Gastroesophageal sphincter (tissue), 3 donors: ENCODE results near the gene TEKT2.

ENCODE experiments used
- EP300 ChIP-seq: sonication (generic); formaldehyde crosslinking; IDR thresholded peaks from one replicate; pipeline ENCODE4 v1.6.1; 2017; ENCODE audit warnings: antibody characterized with exemption, mild to moderate bottlenecking
- POLR2A ChIP-seq, 2 donors: fragments of 450-650 bp; IDR thresholded peaks; one replicate each; pipeline ENCODE4 v1.6.1; 2017; ENCODE audit warnings: antibody characterized with exemption in 2 of 2, mild to moderate bottlenecking in 2 of 2, moderate library complexity in 1 of 2
- TF ChIP-seq, protein P1 (sequence below), 4 experiments: fragments of 200-600 bp in 2 of 4; fragments of 450-650 bp in 2 of 4; sonication (generic) in 1 of 4; IDR thresholded peaks; one replicate each; pipeline ENCODE4 v1.5.1; 2017 to 2019; ENCODE audit warnings: antibody characterized with exemption in 4 of 4, mild to moderate bottlenecking in 2 of 4, moderate library complexity in 2 of 4

DNA sequence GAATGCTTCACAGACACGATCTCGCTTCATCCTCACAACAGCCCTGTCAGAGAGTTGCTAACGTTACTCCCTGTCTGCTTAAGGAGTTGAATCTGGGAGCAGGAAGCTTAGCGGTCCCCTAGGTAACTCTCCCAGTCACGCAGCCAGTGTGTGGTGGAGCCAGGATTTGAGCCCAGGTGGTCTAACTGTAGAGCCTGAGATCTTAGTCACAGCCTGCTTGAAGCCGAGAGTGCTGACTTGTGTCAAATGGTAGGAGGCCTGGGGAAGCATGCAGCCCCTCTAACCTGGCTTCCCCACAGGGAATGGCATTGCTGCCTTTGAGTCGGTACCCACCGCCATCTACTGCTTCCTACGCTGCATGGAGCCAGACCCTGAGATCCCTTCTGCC lies 8.9 kb downstream of the TEKT2 start:
- TF ChIP-seq, protein P1, sequence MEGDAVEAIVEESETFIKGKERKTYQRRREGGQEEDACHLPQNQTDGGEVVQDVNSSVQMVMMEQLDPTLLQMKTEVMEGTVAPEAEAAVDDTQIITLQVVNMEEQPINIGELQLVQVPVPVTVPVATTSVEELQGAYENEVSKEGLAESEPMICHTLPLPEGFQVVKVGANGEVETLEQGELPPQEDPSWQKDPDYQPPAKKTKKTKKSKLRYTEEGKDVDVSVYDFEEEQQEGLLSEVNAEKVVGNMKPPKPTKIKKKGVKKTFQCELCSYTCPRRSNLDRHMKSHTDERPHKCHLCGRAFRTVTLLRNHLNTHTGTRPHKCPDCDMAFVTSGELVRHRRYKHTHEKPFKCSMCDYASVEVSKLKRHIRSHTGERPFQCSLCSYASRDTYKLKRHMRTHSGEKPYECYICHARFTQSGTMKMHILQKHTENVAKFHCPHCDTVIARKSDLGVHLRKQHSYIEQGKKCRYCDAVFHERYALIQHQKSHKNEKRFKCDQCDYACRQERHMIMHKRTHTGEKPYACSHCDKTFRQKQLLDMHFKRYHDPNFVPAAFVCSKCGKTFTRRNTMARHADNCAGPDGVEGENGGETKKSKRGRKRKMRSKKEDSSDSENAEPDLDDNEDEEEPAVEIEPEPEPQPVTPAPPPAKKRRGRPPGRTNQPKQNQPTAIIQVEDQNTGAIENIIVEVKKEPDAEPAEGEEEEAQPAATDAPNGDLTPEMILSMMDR (IDR thresholded peaks at IDR 0.05): no peak
- TF ChIP-seq POLR2A (IDR thresholded peaks at IDR 0.05) (no peak), EP300 (no peak)
